OCI-LY1 (cell line): Measurements from ENCODE around the gene SHMT2.
A peak's percentile ranks its signal among the peaks of the same experiment; 100 is the strongest.

ENCODE experiments used
- H2AFZ ChIP-seq: fragments of 200-600 bp; sonication (generic), shearing (Covaris generic); 2 replicates; pipeline ENCODE4 v1.6.0; 2014; ENCODE audit warnings: antibody characterized with exemption, mild to moderate bottlenecking, low read length
- H3F3A ChIP-seq: fragments of 200-600 bp; sonication (generic), shearing (Covaris generic); 2 replicates; pipeline ENCODE4 v1.6.0; 2014; ENCODE audit warnings: mild to moderate bottlenecking, antibody characterized with exemption, low read length, moderate library complexity; ENCODE audit not compliant: insufficient read depth
- H3K27ac ChIP-seq: fragments of 200-600 bp; sonication (generic); 2 replicates; pipeline ENCODE4 v1.5.1; 2014; ENCODE audit warnings: low read length, mixed run types, mild to moderate bottlenecking, low read depth; ENCODE audit not compliant: poor library complexity, severe bottlenecking
- H3K27me3 ChIP-seq: fragments of 200-600 bp; sonication (generic); 2 replicates; pipeline ENCODE4 v1.6.0; 2014; ENCODE audit warnings: antibody characterized with exemption, mild to moderate bottlenecking, low read length, moderate library complexity; ENCODE audit not compliant: insufficient read depth
- H3K36me3 ChIP-seq: fragments of 200-600 bp; sonication (generic); 2 replicates; pipeline ENCODE4 v1.6.1; 2014; ENCODE audit warnings: mild to moderate bottlenecking, antibody characterized with exemption, low read length, moderate library complexity, mixed read lengths; ENCODE audit not compliant: insufficient read depth
- H3K4me1 ChIP-seq: fragments of 200-600 bp; sonication (generic); 2 replicates; pipeline ENCODE4 v1.5.1; 2014; ENCODE audit warnings: mild to moderate bottlenecking, low read length, moderate library complexity; ENCODE audit not compliant: insufficient read depth, severe bottlenecking
- H3K4me2 ChIP-seq: fragments of 200-600 bp; sonication (generic), shearing (Covaris generic); 2 replicates; pipeline ENCODE4 v1.6.1; 2014; ENCODE audit warnings: low read length
- H3K4me3 ChIP-seq: fragments of 200-600 bp; sonication (generic); 2 replicates; pipeline ENCODE4 v1.5.1; 2014; ENCODE audit warnings: low read length, low read depth, mild to moderate bottlenecking, mixed read lengths; ENCODE audit not compliant: poor library complexity, severe bottlenecking
- H3K79me2 ChIP-seq: fragments of 200-600 bp; shearing (Covaris generic); 2 replicates; pipeline ENCODE4 v1.6.1; 2016; ENCODE audit warnings: mixed run types, low read length, mixed read lengths; ENCODE audit not compliant: insufficient read depth
- H3K9ac ChIP-seq: fragments of 200-600 bp; sonication (generic), shearing (Covaris generic); 2 replicates; pipeline ENCODE4 v1.6.1; 2014; ENCODE audit warnings: mild to moderate bottlenecking, low read length, mixed read lengths
- H3K9me2 ChIP-seq: fragments of 200-600 bp; sonication (generic), shearing (Covaris generic); 2 replicates; pipeline ENCODE4 v1.6.1; 2014; ENCODE audit warnings: low read depth, mild to moderate bottlenecking, low read length, mixed read lengths
- H3K9me3 ChIP-seq: fragments of 200-600 bp; shearing (Covaris generic); 2 replicates; pipeline ENCODE4 v1.6.1; 2014; ENCODE audit warnings: low read length, mixed read lengths
- H4K20me1 ChIP-seq: fragments of 200-600 bp; sonication (generic), shearing (Covaris generic); 2 replicates; pipeline ENCODE4 v1.6.0; 2016; ENCODE audit warnings: mild to moderate bottlenecking, low read length; ENCODE audit not compliant: insufficient read depth
- CTCF ChIP-seq: fragments of 200-600 bp; sonication (generic), shearing (Covaris generic); IDR thresholded peaks from 2 replicates; pipeline ENCODE4 v1.5.1; 2017; ENCODE audit warnings: mild to moderate bottlenecking, antibody characterized with exemption, low read length, moderate library complexity, mixed read lengths
- EZH2 ChIP-seq: fragments of 200-600 bp; sonication (generic), shearing (Covaris generic); IDR thresholded peaks from 2 replicates; pipeline ENCODE4 v1.8.0; 2017; ENCODE audit warnings: borderline replicate concordance, mixed run types, mild to moderate bottlenecking, antibody characterized with exemption, low read length, moderate library complexity, mixed read lengths

The SHMT2 gene

GRCh38 chr12:57181561-57182155 is 47.9 kb upstream of the SHMT2 start:
- Histone ChIP-seq H3K9me2 (no peaks in the 10 kb centered on the region), H2AFZ (no peak overlapping the region), H3K79me2 (no peaks in the 10 kb centered on the region), H3K4me3 (no peak overlapping the region), H3F3A (no peaks in the 10 kb centered on the region), H3K4me1 (peaks cover 13% of the 10 kb centered on the region), H4K20me1 (no peaks in the 10 kb centered on the region), H3K27me3 (peaks cover 6% of the 10 kb centered on the region), H3K9ac (no peak overlapping the region), H3K27ac (no peak overlapping the region), H3K36me3 (no peaks in the 10 kb centered on the region), H3K4me2 (no peak overlapping the region), H3K9me3 (no peaks in the 10 kb centered on the region)
- TF ChIP-seq EZH2 (no peak), CTCF (no peak)

GRCh38 chr12:57182918-57183575 is 46.5 kb upstream of the SHMT2 start:
- Histone ChIP-seq H3K79me2 (no peaks in the 10 kb centered on the region), H3K36me3 (no peaks in the 10 kb centered on the region)

GRCh38 chr12:57183939-57184725 is 45.4 kb upstream of the SHMT2 start:
- H3K27ac ChIP-seq, result no peak overlapping the region

More at GRCh38 chr12:57182918-57183575, 46.5 kb upstream of the SHMT2 start:
- H3K9me3 ChIP-seq, result no peaks in the 10 kb centered on the region
- H2AFZ ChIP-seq, result no peak overlapping the region
- no peaks in the 10 kb centered on the region for H4K20me1 ChIP-seq
- H3K27ac ChIP-seq, result no peak overlapping the region
- peak; percentile 98 for TF ChIP-seq CTCF
- TF ChIP-seq EZH2, result no peak
- no peak overlapping the region for H3K4me3 ChIP-seq
- no peak overlapping the region for H3K4me2 ChIP-seq
- H3K4me1 ChIP-seq, result peaks cover 5% of the 10 kb centered on the region
- H3K27me3 ChIP-seq, result peaks cover 6% of the 10 kb centered on the region
- H3K9ac ChIP-seq, result no peak overlapping the region
- no peaks in the 10 kb centered on the region for H3K9me2 ChIP-seq
- no peaks in the 10 kb centered on the region for H3F3A ChIP-seq

More at GRCh38 chr12:57183939-57184725, 45.4 kb upstream of the SHMT2 start:
- no peaks in the 10 kb centered on the region for H4K20me1 ChIP-seq
- H3F3A ChIP-seq, result no peaks in the 10 kb centered on the region
- no peaks in the 10 kb centered on the region for H3K9me3 ChIP-seq
- TF ChIP-seq CTCF, result no peak
- no peak for TF ChIP-seq EZH2
- no peak overlapping the region for H3K9ac ChIP-seq
- no peak overlapping the region for H3K4me3 ChIP-seq
- no peaks in the 10 kb centered on the region for H3K36me3 ChIP-seq
- no peaks in the 10 kb centered on the region for H3K79me2 ChIP-seq
- no peak overlapping the region for H2AFZ ChIP-seq
- no peak overlapping the region for H3K4me2 ChIP-seq
- H3K4me1 ChIP-seq, result no peaks in the 10 kb centered on the region
- no peaks in the 10 kb centered on the region for H3K9me2 ChIP-seq
- peaks cover 6% of the 10 kb centered on the region; the same call in 1 of the 2 replicates for H3K27me3 ChIP-seq
